Measurements from ENCODE around the gene SETBP1.

DNA sequence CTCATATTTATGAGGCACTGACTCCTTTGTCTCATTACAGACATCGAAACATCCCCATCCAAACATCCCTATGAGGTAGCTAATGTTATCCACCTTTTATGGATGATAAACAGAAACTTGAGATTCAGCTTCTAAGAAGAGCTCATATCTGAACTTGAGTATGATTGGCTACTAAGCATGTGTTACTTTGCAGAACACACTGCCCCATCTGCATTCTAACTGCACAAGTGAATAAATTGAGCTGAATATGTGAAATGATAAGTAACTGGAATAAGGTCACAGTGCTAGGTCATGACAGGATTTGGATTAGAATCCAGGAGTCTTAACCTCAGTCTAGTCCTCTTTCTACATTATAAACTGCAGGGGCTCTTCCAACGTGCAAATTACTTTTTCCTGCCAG is 172.7 kb downstream of the SETBP1 start:
- TF ChIP-seq SAP30 (IDR thresholded peaks at IDR 0.05; ENCODE audit: insufficient read depth, insufficient replicate concordance, low read length) (no peak), NRF1 (IDR thresholded peaks at IDR 0.05; ENCODE audit: low read depth, low read length) (no peak), CTCF (IDR thresholded peaks at IDR 0.05; ENCODE audit: control extremely low read depth in 1 of 3, insufficient read depth in 1 of 3, low read depth in 1 of 3, low read length in 3 of 3) (no peak), ATF3 (IDR thresholded peaks at IDR 0.05; ENCODE audit: insufficient read depth, low read depth, low read length) (no peak), SP1 (IDR thresholded peaks at IDR 0.05; ENCODE audit: low read depth, low read length) (no peak), SRF (IDR thresholded peaks at IDR 0.05; ENCODE audit: low read depth, low read length) (no peak), EZH2 (IDR thresholded peaks at IDR 0.05; ENCODE audit: low read depth, low read length, severe bottlenecking) (no peak), EP300 (IDR thresholded peaks at IDR 0.05; ENCODE audit: borderline replicate concordance in 1 of 2, low read depth in 2 of 2, low read length in 2 of 2) (no peak), CHD1 (IDR thresholded peaks at IDR 0.05; ENCODE audit: low read depth, low read length) (no peak), POLR2A (IDR thresholded peaks at IDR 0.05; ENCODE audit: control extremely low read depth in 1 of 2, low read depth in 2 of 2, low read length in 2 of 2) (no peak), TCF12 (IDR thresholded peaks at IDR 0.05; ENCODE audit: low read depth, low read length) (no peak), POLR2AphosphoS5 (IDR thresholded peaks at IDR 0.05; ENCODE audit: low read depth, low read length) (no peak), CBX5 (IDR thresholded peaks at IDR 0.05; ENCODE audit: low read depth, low read length) (no peak)

All from H1 (cell line).